Measurements from ENCODE around the gene COL13A1. TPM values are rescaled to one million over a fixed set of nuclear protein-coding genes. Genes with fewer than 3 reads are reported as not detected.

Gene COL13A1
- not detected for total RNA-seq

GRCh38 chr10:69801434-69802315, at the start of gene COL13A1:
TSS of gene COL13A1 (plus strand) at chr10:69801906. CDS start at chr10:69802424, 518 bp downstream.
- CTCF ChIA-PET: no interaction called here
- H3K27me3 Mint-ChIP-seq (ENCODE audit: low read depth): peaks cover 41% of the 10 kb centered on the region

GRCh38 chr10:69752479-69752878, 49.2 kb upstream of the COL13A1 start:
- no peak overlapping the region for H3K4me3 Mint-ChIP-seq
- DNase-seq: no peak
- H3K4me1 Mint-ChIP-seq (ENCODE audit: low read depth): no peaks in the 10 kb centered on the region
- H3K9me3 Mint-ChIP-seq: no peaks in the 10 kb centered on the region
- H3K27ac Mint-ChIP-seq: no peak overlapping the region
- CTCF ChIA-PET: no interaction called here
- peaks cover 5% of the 10 kb centered on the region for H3K27me3 Mint-ChIP-seq (ENCODE audit: low read depth)
- H3K36me3 Mint-ChIP-seq (ENCODE audit: low read depth): no peaks in the 10 kb centered on the region
- intact Hi-C loops (cut with micrococcal nuclease): no loop called here

More at GRCh38 chr10:69801434-69802315, at the start of gene COL13A1:
- no peak for DNase-seq
- peaks cover 9% of the 10 kb centered on the region for H3K4me1 Mint-ChIP-seq (ENCODE audit: low read depth)
- peak within 1 kb of the TSS; percentile 7 for H3K4me3 Mint-ChIP-seq
- intact Hi-C loops (cut with micrococcal nuclease): loop anchor here (2.0 to 10.0 kb wide), 4 partner anchors 54 to 287 kb away; no protein-coding TSS in a partner anchor
- H3K27ac Mint-ChIP-seq: no peak within 1 kb of the TSS
- no peaks in the 10 kb centered on the region for H3K9me3 Mint-ChIP-seq
- no peaks in the 10 kb centered on the region for H3K36me3 Mint-ChIP-seq (ENCODE audit: low read depth)

GRCh38 chr10:69756279-69756678, 45.4 kb upstream of the COL13A1 start:
- Mint-ChIP-seq H3K9me3 (no peaks in the 10 kb centered on the region), H3K27me3 (ENCODE audit: low read depth) (peaks cover 3% of the 10 kb centered on the region), H3K27ac (no peak overlapping the region), H3K4me1 (ENCODE audit: low read depth) (no peaks in the 10 kb centered on the region), H3K4me3 (no peak overlapping the region), H3K36me3 (ENCODE audit: low read depth) (no peaks in the 10 kb centered on the region)
- CTCF ChIA-PET: interaction anchor here (1.2 kb wide), 1 partner anchor 14 kb away, joined by 3 read pairs; no protein-coding TSS in a partner anchor
- DNase-seq: no peak
- intact Hi-C loops (cut with micrococcal nuclease): no loop called here

- H3K4me3 Mint-ChIP-seq: no peak overlapping the region
- CTCF ChIA-PET: interaction anchor here (1.2 kb wide), 1 partner anchor 14 kb away, joined by 3 read pairs; no protein-coding TSS in a partner anchor
- no peaks in the 10 kb centered on the region for H3K4me1 Mint-ChIP-seq (ENCODE audit: low read depth)
- no peak for DNase-seq
- peaks cover 1% of the 10 kb centered on the region for H3K27me3 Mint-ChIP-seq (ENCODE audit: low read depth)
- H3K36me3 Mint-ChIP-seq (ENCODE audit: low read depth): no peaks in the 10 kb centered on the region
- H3K9me3 Mint-ChIP-seq: no peaks in the 10 kb centered on the region
- H3K27ac Mint-ChIP-seq: no peak overlapping the region
- intact Hi-C loops (cut with micrococcal nuclease): no loop called here
These were observed 44.5 kb upstream of the COL13A1 start for GRCh38 chr10:69757206-69757552.

GRCh38 chr10:69757553-69758309, 44.0 kb upstream of the COL13A1 start:
- H3K9me3 Mint-ChIP-seq: no peaks in the 10 kb centered on the region
- CTCF ChIA-PET: interaction anchor here (1.2 kb wide), 1 partner anchor 15 kb away, joined by 3 read pairs; no protein-coding TSS in a partner anchor
- no peaks in the 10 kb centered on the region for H3K4me1 Mint-ChIP-seq (ENCODE audit: low read depth)
- peak; percentile 17 for DNase-seq
- H3K27me3 Mint-ChIP-seq (ENCODE audit: low read depth): no peaks in the 10 kb centered on the region
- H3K4me3 Mint-ChIP-seq: no peak overlapping the region
- H3K36me3 Mint-ChIP-seq (ENCODE audit: low read depth): no peaks in the 10 kb centered on the region
- no peak overlapping the region for H3K27ac Mint-ChIP-seq
- intact Hi-C loops (cut with micrococcal nuclease): no loop called here

- CTCF ChIA-PET: no interaction called here
These were observed 43.4 kb upstream of the COL13A1 start for GRCh38 chr10:69758310-69758728.

GRCh38 chr10:69759641-69760040, 42.1 kb upstream of the COL13A1 start:
- intact Hi-C loops (cut with micrococcal nuclease): no loop called here
- Mint-ChIP-seq H3K36me3 (ENCODE audit: low read depth) (no peaks in the 10 kb centered on the region), H3K27me3 (ENCODE audit: low read depth) (no peaks in the 10 kb centered on the region), H3K4me1 (ENCODE audit: low read depth) (no peaks in the 10 kb centered on the region), H3K27ac (no peak overlapping the region), H3K4me3 (no peak overlapping the region), H3K9me3 (no peaks in the 10 kb centered on the region)
- CTCF ChIA-PET: no interaction called here
- DNase-seq: no peak

More at GRCh38 chr10:69758310-69758728, 43.4 kb upstream of the COL13A1 start:
- H3K4me3 Mint-ChIP-seq: no peak overlapping the region
- DNase-seq: no peak
- H3K9me3 Mint-ChIP-seq: no peaks in the 10 kb centered on the region
- no peaks in the 10 kb centered on the region for H3K36me3 Mint-ChIP-seq (ENCODE audit: low read depth)
- intact Hi-C loops (cut with micrococcal nuclease): no loop called here
- H3K27ac Mint-ChIP-seq: no peak overlapping the region
- no peaks in the 10 kb centered on the region for H3K27me3 Mint-ChIP-seq (ENCODE audit: low read depth)
- H3K4me1 Mint-ChIP-seq (ENCODE audit: low read depth): no peaks in the 10 kb centered on the region

- no peaks in the 10 kb centered on the region for H3K36me3 Mint-ChIP-seq (ENCODE audit: low read depth)
- no peaks in the 10 kb centered on the region for H3K27me3 Mint-ChIP-seq (ENCODE audit: low read depth)
- H3K4me1 Mint-ChIP-seq (ENCODE audit: low read depth): no peaks in the 10 kb centered on the region
- no peak for DNase-seq
- no peak overlapping the region for H3K27ac Mint-ChIP-seq
- intact Hi-C loops (cut with micrococcal nuclease): no loop called here
- no peak overlapping the region for H3K4me3 Mint-ChIP-seq
- no peaks in the 10 kb centered on the region for H3K9me3 Mint-ChIP-seq
- CTCF ChIA-PET: no interaction called here
These were observed 41.6 kb upstream of the COL13A1 start for GRCh38 chr10:69760072-69760471.

- H3K9me3 Mint-ChIP-seq: no peaks in the 10 kb centered on the region
- H3K4me3 Mint-ChIP-seq: no peak overlapping the region
- H3K4me1 Mint-ChIP-seq (ENCODE audit: low read depth): no peaks in the 10 kb centered on the region
- H3K36me3 Mint-ChIP-seq (ENCODE audit: low read depth): no peaks in the 10 kb centered on the region
- intact Hi-C loops (cut with micrococcal nuclease): no loop called here
- CTCF ChIA-PET: no interaction called here
- no peaks in the 10 kb centered on the region for H3K27me3 Mint-ChIP-seq (ENCODE audit: low read depth)
- no peak overlapping the region for H3K27ac Mint-ChIP-seq
- DNase-seq: no peak
These were observed 40.4 kb upstream of the COL13A1 start for GRCh38 chr10:69761320-69761719.

GRCh38 chr10:69766161-69766910, 35.4 kb upstream of the COL13A1 start:
- no peaks in the 10 kb centered on the region for H3K4me1 Mint-ChIP-seq (ENCODE audit: low read depth)
- no peaks in the 10 kb centered on the region for H3K36me3 Mint-ChIP-seq (ENCODE audit: low read depth)
- no peak overlapping the region for H3K27ac Mint-ChIP-seq
- peaks cover 6% of the 10 kb centered on the region for H3K27me3 Mint-ChIP-seq (ENCODE audit: low read depth)
- no peak for DNase-seq
- no peaks in the 10 kb centered on the region for H3K9me3 Mint-ChIP-seq
- intact Hi-C loops (cut with micrococcal nuclease): no loop called here
- CTCF ChIA-PET: no interaction called here
- H3K4me3 Mint-ChIP-seq: no peak overlapping the region

GRCh38 chr10:69767793-69768192, 33.9 kb upstream of the COL13A1 start:
- intact Hi-C loops (cut with micrococcal nuclease): no loop called here
- H3K27ac Mint-ChIP-seq: no peak overlapping the region
- peaks cover 6% of the 10 kb centered on the region for H3K27me3 Mint-ChIP-seq (ENCODE audit: low read depth)
- H3K36me3 Mint-ChIP-seq (ENCODE audit: low read depth): no peaks in the 10 kb centered on the region
- CTCF ChIA-PET: no interaction called here
- H3K4me3 Mint-ChIP-seq: no peak overlapping the region
- no peaks in the 10 kb centered on the region for H3K9me3 Mint-ChIP-seq
- no peak for DNase-seq
- H3K4me1 Mint-ChIP-seq (ENCODE audit: low read depth): no peaks in the 10 kb centered on the region

GRCh38 chr10:69768386-69768785, 33.3 kb upstream of the COL13A1 start:
- H3K4me1 Mint-ChIP-seq (ENCODE audit: low read depth): no peaks in the 10 kb centered on the region
- CTCF ChIA-PET: interaction anchor here (1.1 kb wide), 1 partner anchor 52 kb away, joined by 3 read pairs; no protein-coding TSS in a partner anchor
- H3K36me3 Mint-ChIP-seq (ENCODE audit: low read depth): no peaks in the 10 kb centered on the region
- intact Hi-C loops (cut with micrococcal nuclease): no loop called here
- no peak overlapping the region for H3K27ac Mint-ChIP-seq
- no peak for DNase-seq
- H3K9me3 Mint-ChIP-seq: no peaks in the 10 kb centered on the region
- H3K27me3 Mint-ChIP-seq (ENCODE audit: low read depth): peaks cover 6% of the 10 kb centered on the region
- H3K4me3 Mint-ChIP-seq: no peak overlapping the region
